WTC11 (cell line): Measurements from ENCODE around the gene CAPN14.

Experiments used
- ATF3 ChIP-seq: sonication (generic); formaldehyde crosslinking; conservative IDR thresholded peaks from 2 replicates; pipeline ENCODE4 v1.8.1; 2022; ENCODE audit warnings: mild to moderate bottlenecking, missing genetic modification reagents
- CTCF ChIP-seq: fragments of 200-600 bp; IDR thresholded peaks from 2 replicates; pipeline ENCODE4 v1.8.0; 2022; ENCODE audit warnings: antibody characterized with exemption
- EMX1 ChIP-seq: fragments of 250-450 bp; sonication (Bioruptor Pico); IDR thresholded peaks from 2 replicates; pipeline ENCODE4 v1.8.0; 2021; ENCODE audit warnings: mild to moderate bottlenecking
- ETV6 ChIP-seq: sonication (generic); formaldehyde crosslinking; IDR thresholded peaks from 2 replicates; pipeline ENCODE4 v1.8.1; 2022; ENCODE audit warnings: mild to moderate bottlenecking, missing genetic modification reagents
- MAX ChIP-seq: sonication (generic); formaldehyde crosslinking; IDR thresholded peaks from 2 replicates; pipeline ENCODE4 v1.8.0; 2022; ENCODE audit warnings: mild to moderate bottlenecking, missing genetic modification reagents
- MYBL2 ChIP-seq: sonication (generic); formaldehyde crosslinking; IDR thresholded peaks from 2 replicates; pipeline ENCODE4 v1.8.1; 2023; ENCODE audit warnings: mild to moderate bottlenecking, moderate library complexity, missing genetic modification reagents
- NFE2L1 ChIP-seq: sonication (generic); formaldehyde crosslinking; IDR thresholded peaks from 2 replicates; pipeline ENCODE4 v1.8.1; 2023; ENCODE audit warnings: missing genetic modification reagents
- ZSCAN18 ChIP-seq: fragments of 250-450 bp; sonication (Bioruptor Pico); IDR thresholded peaks from 2 replicates; pipeline ENCODE4 v2.1.2; 2022; ENCODE audit warnings: mild to moderate bottlenecking, moderate library complexity

- no peak for TF ChIP-seq CTCF
- TF ChIP-seq NFE2L1 (CRISPR knock-in tag) = no peak
- no peak for TF ChIP-seq MYBL2 (CRISPR knock-in tag)
- no peak for TF ChIP-seq MAX (CRISPR knock-in tag)
- no peak for TF ChIP-seq ETV6
- no peak for TF ChIP-seq ATF3 (CRISPR knock-in tag)
- no peak for TF ChIP-seq ZSCAN18 (CRISPR knock-in tag)
- no peak for TF ChIP-seq EMX1
Measured at GRCh38 chr2:31205613-31206012, 11.7 kb downstream of the CAPN14 start.
